Neural cell (in vitro differentiated cells): ENCODE results near the gene CEP162.

ENCODE experiments used
- EP300 ChIP-seq: fragments of 450-650 bp; conservative IDR thresholded peaks from 2 replicates; pipeline ENCODE4 v1.6.1; 2014; ENCODE audit warnings: antibody characterized with exemption, mild to moderate bottlenecking, moderate library complexity; ENCODE audit not compliant: poor library complexity, severe bottlenecking
- EZH2 ChIP-seq: fragments of 200-600, 300-800 bp; shearing (Covaris generic), sonication (generic); IDR thresholded peaks from 2 replicates; pipeline ENCODE4 v1.6.1; 2014; ENCODE audit warnings: antibody characterized with exemption, low read length, borderline replicate concordance, mild to moderate bottlenecking; ENCODE audit not compliant: insufficient read depth, poor library complexity, severe bottlenecking
- MXI1 ChIP-seq: fragments of 450-650 bp; conservative IDR thresholded peaks from 2 replicates; pipeline ENCODE4 v1.6.1; 2014; ENCODE audit warnings: antibody characterized with exemption, mild to moderate bottlenecking; ENCODE audit not compliant: poor library complexity, severe bottlenecking
- POLR2AphosphoS5 ChIP-seq: IDR thresholded peaks from 2 replicates; pipeline ENCODE4 v1.6.1; 2012
- RAD21 ChIP-seq: fragments of 450-650 bp; conservative IDR thresholded peaks from 2 replicates; pipeline ENCODE4 v1.6.1; 2014; ENCODE audit warnings: antibody characterized with exemption, mild to moderate bottlenecking, moderate library complexity
- SMC3 ChIP-seq: fragments of 450-650 bp; conservative IDR thresholded peaks from 2 replicates; pipeline ENCODE4 v1.6.1; 2014; ENCODE audit warnings: antibody characterized with exemption, mild to moderate bottlenecking, moderate library complexity; ENCODE audit not compliant: poor library complexity
- TAF1 ChIP-seq: IDR thresholded peaks from 2 replicates; pipeline ENCODE4 v1.6.1; 2012; ENCODE audit warnings: low read depth
- TF ChIP-seq, protein P1 (sequence below): fragments of 450-650 bp; IDR thresholded peaks from 2 replicates; pipeline ENCODE4 v1.5.1; 2014; ENCODE audit warnings: antibody characterized with exemption, mild to moderate bottlenecking, moderate library complexity; ENCODE audit not compliant: poor library complexity, severe bottlenecking
- TF ChIP-seq, protein P2 (sequence below): IDR thresholded peaks from 2 replicates; pipeline ENCODE4 v1.6.1; 2012; ENCODE audit warnings: borderline replicate concordance

DNA sequence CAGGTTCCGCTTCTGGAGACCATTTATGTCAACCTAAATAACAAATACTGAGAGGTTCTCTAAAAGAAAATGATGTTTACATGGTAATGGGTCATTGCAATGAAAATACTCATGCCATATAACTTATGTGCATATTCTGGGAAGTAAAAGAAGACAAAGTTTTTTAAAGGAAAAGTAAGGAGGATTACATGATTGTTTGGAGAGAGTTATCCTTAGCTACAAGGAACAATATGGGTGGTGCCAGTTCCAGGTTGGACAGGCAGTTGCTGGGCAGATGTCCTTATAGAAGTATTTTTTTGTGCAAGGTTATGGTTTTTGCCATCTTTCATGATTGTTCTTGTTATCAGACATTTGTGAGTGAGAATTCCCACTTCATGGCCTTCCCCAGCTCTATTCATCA, 141.4 kb downstream of the CEP162 start:
- TF ChIP-seq EZH2 (no peak), POLR2AphosphoS5 (no peak), MXI1 (no peak), TAF1 (no peak), EP300 (no peak), RAD21 (no peak), SMC3 (no peak)
- TF ChIP-seq, protein P1, sequence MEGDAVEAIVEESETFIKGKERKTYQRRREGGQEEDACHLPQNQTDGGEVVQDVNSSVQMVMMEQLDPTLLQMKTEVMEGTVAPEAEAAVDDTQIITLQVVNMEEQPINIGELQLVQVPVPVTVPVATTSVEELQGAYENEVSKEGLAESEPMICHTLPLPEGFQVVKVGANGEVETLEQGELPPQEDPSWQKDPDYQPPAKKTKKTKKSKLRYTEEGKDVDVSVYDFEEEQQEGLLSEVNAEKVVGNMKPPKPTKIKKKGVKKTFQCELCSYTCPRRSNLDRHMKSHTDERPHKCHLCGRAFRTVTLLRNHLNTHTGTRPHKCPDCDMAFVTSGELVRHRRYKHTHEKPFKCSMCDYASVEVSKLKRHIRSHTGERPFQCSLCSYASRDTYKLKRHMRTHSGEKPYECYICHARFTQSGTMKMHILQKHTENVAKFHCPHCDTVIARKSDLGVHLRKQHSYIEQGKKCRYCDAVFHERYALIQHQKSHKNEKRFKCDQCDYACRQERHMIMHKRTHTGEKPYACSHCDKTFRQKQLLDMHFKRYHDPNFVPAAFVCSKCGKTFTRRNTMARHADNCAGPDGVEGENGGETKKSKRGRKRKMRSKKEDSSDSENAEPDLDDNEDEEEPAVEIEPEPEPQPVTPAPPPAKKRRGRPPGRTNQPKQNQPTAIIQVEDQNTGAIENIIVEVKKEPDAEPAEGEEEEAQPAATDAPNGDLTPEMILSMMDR = no peak
- TF ChIP-seq, protein P2, sequence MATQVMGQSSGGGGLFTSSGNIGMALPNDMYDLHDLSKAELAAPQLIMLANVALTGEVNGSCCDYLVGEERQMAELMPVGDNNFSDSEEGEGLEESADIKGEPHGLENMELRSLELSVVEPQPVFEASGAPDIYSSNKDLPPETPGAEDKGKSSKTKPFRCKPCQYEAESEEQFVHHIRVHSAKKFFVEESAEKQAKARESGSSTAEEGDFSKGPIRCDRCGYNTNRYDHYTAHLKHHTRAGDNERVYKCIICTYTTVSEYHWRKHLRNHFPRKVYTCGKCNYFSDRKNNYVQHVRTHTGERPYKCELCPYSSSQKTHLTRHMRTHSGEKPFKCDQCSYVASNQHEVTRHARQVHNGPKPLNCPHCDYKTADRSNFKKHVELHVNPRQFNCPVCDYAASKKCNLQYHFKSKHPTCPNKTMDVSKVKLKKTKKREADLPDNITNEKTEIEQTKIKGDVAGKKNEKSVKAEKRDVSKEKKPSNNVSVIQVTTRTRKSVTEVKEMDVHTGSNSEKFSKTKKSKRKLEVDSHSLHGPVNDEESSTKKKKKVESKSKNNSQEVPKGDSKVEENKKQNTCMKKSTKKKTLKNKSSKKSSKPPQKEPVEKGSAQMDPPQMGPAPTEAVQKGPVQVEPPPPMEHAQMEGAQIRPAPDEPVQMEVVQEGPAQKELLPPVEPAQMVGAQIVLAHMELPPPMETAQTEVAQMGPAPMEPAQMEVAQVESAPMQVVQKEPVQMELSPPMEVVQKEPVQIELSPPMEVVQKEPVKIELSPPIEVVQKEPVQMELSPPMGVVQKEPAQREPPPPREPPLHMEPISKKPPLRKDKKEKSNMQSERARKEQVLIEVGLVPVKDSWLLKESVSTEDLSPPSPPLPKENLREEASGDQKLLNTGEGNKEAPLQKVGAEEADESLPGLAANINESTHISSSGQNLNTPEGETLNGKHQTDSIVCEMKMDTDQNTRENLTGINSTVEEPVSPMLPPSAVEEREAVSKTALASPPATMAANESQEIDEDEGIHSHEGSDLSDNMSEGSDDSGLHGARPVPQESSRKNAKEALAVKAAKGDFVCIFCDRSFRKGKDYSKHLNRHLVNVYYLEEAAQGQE = no peak
